ENCODE measurements around the gene ZNF609.

DNA sequence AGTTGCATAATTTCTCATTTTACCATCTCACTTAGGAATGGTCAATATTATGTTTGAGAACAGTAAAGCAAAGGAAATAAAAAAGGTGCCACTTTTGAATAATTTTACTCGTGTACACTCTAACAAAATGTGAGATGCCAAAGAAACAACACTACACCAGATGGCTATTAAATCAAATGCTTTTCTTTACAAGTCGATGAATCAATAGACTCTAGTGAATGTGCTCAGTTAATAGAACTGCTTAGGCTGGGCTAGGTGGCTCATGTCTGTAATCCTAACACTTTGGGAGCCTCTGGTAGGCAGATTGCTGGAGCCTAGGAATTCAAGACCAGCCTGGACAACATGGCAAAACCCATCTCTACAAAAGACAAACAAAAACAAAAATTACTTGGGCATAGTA, 87.9 kb downstream of the ZNF609 start:
- TF ChIP-seq GATA2 (IDR thresholded peaks at IDR 0.05; ENCODE audit: low read depth, low read length), result no peak
- TF ChIP-seq GATA3 (IDR thresholded peaks at IDR 0.05; ENCODE audit: low read depth, low read length), result no peak
